Pulmonary artery endothelial cell (primary cell): ENCODE data around the gene BSND. TPM values are rescaled to one million over a fixed set of nuclear protein-coding genes. Genes with fewer than 3 reads are reported as not detected.
"Not testable (repeated sequence)": the region's sequence is repeated elsewhere in the genome, so short reads cannot be mapped to it uniquely, and the experiment has no call there.

Experiments used
- DNase-seq: peaks from one replicate; pipeline ENCODE4 v3.0.0-alpha.2; 2011; ENCODE audit warnings: low read depth, low spot score
- total RNA-seq: library from RNA; depleted of rRNA; stranded (reverse); fragments of >200 nt; gene quantifications from 2 replicates; pipeline ENCODE4 v1.2.3, GENCODE V29; 2014

BSND gene
- total RNA-seq, 1 donor from 2014 or later: not detected

DNA sequence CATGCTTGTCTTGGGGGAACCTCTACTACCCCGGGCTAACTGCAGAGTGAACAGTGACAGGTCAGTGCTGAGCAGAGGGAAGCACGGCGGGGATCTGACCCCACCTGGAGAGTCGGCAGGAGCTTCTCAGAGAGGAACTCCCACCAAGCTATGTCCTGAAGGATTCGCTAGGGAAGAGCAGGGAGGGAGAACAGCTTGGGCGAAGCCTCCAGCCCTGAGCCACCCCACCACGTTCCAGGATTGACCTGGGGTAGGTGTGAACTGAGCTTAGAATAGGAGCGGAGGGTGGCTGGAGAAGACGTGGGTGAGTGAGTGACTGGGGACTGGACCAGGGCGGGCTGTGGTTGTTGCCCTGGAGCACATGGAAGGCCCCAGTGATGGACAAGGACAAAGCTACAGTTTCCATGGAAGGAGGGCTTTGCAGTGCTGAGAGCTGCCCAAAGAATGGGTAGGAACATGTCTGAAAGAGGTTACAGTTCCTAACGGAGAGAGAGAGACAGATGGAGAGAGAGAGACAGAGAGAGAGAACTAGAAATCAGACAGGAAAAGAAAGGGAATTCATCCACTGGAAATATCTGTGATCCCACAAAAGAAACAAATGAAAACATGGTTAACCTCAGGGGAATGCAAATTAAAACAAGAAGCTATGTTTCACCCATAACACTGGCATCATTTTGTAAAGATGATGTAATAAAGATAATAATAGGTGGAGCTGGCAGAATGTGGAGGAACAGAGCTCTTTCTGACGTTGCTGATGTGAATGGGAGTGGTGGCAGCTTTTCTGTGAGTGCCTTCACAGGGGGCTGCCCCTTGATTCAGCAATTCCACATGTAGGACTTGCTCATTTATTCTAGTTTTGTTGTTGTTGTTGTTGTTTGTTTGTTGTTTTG lies 17.2 kb downstream of the BSND start:
- no peak for DNase-seq

DNA sequence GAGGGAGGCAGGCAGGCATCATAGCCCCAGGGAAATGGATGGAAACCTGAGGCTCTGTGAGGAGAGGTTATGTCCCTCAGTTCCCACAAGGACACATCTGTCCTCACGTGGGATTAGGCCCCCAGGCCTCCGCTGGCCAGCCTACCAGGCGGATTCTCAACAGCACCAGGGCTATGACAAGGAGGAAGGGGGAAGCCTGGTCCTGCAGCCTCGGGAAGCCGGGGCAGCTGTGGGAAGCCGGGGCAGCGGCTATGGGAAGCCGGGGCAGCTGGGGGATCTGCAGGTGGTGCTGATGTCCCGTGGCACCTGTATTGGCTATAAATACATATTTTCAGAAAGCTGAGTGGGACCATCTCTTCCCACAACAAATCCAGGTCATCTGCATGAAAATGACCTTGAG lies 19.7 kb downstream of the BSND start:
- DNase-seq: no peak

DNA sequence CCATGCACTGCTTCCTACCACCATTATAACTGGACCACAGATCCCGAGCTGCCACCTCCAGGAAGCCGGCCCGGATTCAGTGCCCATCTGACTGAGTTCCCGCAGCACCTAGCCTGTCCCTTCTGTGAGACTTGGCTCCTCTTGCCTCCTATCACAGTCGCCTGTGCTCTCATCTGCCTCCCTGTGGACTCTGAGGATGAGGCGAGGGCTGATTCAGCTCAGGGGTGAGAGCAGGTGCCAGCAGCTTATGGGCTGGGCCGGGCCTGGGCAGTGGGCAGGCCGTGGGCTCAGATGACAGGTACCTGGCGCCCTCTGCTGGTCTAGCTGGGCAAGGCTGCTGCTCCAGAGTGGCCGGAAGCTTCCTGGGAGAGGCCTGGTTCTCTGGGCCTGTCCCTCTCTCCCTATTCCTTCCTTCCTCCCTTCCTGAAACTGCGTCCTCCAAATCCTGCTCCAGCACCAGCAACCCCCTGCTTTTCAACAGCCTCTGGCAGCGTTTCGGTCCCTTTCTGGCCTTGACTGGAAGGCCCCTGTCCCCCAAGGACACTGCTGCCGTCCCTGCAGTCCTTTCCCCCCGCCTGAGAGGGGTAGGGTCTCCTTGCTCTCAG lies 23.3 kb downstream of the BSND start:
- peak; percentile 36 for DNase-seq

DNA sequence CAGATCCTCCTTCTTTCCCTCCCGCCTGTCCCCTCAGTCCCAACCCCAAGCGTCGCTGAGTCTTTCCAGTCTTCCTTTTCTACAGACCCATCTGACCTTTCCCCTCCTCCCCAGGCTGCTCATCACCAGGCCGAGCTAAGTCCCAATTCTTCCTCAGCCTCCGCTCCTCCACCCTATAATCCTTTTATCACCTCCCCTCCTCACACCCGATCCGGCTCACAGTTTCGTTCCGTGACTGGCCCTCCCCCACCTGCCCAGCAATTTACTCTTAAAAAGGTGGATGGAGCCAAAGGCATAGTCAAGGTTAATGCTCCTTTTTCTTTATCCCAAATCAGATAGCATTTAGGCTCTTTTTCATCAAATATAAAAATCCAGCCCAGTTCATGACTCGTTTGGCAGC lies 25.4 kb downstream of the BSND start:
- not testable (repeated sequence) for DNase-seq

DNA sequence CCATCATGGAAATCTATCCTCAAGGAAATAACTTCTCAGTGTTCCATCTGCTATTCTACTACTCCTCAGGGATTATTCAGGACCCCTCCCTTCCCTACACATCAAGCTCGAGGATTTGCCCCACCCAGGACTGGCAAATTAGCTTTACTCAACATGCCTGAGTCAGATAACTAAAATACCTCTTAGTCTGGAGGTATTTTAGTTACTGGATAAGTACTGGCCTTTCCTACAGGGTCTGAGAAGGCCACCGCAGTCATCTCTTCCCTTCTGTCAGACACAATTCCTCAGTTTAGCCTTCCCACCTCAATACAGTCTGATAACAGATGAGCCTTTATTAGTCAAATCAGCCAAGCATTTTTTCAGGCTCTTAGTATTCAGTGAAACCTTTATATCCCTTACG lies 27.9 kb downstream of the BSND start:
- not testable (repeated sequence) for DNase-seq

DNA sequence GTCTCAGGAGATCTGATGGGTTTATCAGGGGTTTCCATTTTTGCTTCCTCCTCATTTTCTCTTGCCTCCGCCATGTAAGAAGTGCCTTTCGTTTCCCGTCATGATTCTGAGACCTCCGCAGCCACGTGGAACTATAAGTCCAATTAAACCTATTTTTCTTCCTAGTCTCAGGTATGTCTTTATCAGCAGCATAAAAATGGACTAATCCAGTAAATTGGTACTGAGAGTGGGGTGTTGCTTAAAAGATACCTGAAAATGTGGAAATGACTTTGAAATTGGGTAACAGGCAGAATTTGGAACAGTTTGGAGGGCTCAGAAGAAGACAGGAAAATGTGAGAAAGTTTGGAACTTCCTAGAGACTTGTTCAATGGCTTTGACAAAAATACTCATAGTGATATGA lies 32.4 kb downstream of the BSND start:
- DNase-seq: not testable (repeated sequence)

DNA sequence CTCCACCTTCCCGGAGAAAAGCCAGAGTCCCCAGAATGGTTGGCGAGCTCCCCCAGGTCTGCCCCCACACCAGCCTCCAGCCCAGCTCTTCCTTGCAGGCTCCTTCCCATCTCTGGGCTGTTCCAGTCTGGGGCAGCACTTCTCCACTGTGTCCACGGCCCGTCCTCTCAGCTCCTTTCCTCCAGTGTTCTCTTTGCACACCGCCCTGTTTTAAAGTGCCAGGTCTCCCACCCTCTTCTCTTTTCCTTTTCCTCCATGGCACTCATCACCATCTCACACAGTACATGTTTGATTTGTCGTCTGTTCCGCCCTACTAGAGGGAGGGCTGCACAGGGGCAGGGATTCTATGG lies 34.5 kb downstream of the BSND start:
- no peak for DNase-seq

DNA sequence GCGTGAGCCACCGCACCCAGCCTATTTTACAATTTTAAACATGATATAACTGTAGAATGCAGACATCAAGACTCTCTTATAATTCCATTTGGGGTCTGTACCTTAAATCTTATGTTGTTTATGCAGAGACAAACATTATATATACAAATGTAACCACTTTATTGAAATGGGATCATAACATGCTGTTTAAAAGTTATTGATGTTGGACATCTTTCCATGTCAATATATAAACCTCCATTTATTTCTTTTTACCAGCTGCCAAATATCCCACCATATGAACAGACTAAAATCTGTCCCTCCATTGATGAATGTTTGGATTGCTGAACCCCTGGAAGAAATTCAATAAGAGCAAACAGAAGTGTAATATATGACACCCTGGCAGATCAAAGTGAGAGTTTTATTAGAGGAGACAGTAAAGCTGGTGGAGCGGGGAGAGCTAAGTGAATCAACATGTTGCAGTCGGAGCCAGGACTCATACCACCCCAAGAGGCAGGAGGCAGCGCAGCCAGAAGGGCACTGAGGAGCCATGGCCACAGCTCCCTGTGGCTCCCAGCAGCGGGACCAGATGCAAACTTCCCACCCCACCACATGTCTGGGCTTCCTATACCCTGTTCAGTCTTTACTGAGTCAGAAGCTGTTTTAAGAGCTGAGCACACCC lies 35.9 kb downstream of the BSND start:
- DNase-seq: no peak

DNA sequence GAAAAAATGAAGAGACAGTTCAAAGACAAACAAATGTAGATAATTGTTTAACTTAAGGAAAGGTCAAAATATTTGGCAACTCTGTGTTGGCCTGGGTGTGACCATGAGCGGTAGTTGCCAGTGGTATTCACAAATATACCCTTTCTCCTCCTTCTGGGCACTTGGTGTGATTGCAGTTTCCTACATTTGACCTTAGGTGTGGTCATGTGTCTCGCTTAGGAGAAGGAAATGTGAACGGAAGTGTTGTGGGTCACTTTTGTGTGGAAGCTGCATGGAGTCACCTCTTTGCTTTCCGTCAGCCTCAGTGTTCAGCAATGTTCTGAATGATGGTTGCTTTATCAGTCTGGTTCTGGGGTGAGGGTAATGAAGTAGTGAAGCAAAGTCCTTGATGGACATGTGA lies 37.2 kb downstream of the BSND start:
- DNase-seq: no peak

DNA sequence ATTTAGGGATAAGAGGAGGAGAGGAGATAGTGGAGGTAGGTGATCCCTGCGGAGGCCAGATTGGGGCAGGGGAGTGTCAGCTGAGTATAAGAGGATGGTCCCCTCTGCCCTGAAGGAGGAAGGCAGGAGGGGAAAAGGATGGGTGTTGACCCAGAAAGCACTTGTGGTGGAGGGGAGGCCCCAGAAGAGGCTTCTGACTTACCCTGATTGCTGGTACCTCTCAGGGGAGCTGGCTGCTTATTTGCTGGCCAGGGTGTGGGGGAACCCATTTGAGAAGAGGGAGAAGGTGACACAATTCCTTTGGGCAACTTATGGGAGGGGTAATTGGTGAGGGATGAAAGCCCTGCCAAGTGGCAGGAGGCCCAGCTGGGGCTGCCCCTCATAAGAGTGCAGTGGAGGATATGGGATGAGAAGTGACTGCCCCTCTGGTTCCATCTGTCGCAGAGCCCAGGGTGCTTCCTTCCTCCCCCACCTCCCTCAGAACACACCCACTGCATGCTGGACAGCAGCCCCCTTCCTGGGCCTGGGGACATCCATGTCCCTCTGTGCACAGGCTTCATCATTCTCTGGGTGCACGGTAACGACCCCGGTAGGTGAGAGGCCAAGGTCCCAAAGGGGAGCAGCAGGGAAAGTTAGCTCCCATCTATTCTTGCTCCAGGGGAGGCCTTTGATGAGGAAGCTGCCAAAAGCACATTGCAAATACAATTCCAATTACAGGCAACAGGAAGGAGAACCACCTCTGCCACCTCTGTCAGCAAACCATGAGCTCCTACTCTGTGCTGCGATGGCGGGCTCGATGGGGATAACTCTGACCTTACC lies 39.2 kb downstream of the BSND start:
- DNase-seq: no peak

DNA sequence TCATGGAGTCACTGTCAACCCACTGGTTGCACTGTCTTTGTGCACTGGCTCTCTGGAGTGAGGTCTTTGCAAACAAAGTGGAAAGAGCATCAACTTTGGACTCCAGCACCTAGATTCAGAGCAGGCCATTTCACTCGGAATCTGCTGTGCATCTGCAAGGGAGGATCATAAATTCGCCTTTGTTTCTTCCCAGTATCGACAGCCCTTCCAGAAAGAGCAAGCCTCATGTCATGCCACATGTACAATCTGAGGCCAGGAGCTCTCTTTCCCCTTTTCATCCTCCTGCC lies 39.8 kb downstream of the BSND start:
- no peak for DNase-seq

DNA sequence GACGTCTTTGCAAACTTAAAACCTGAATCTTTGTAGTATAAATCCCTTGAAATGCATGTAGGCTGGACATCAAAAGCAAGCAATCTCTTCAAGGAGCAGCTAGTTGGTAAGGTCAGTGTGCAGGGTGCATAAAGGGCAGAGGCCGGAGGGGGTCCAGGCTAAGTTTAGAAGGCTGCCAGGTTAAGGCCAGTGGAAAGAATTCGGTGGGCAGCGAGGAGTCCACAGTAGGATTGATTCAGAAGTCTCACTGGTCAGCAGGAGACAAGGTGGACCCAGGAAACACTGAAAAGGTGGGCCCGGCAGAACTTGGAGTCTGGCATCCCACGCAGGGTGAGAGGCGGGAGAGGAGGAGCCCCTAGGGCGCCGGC lies 40.2 kb downstream of the BSND start:
- no peak for DNase-seq

DNA sequence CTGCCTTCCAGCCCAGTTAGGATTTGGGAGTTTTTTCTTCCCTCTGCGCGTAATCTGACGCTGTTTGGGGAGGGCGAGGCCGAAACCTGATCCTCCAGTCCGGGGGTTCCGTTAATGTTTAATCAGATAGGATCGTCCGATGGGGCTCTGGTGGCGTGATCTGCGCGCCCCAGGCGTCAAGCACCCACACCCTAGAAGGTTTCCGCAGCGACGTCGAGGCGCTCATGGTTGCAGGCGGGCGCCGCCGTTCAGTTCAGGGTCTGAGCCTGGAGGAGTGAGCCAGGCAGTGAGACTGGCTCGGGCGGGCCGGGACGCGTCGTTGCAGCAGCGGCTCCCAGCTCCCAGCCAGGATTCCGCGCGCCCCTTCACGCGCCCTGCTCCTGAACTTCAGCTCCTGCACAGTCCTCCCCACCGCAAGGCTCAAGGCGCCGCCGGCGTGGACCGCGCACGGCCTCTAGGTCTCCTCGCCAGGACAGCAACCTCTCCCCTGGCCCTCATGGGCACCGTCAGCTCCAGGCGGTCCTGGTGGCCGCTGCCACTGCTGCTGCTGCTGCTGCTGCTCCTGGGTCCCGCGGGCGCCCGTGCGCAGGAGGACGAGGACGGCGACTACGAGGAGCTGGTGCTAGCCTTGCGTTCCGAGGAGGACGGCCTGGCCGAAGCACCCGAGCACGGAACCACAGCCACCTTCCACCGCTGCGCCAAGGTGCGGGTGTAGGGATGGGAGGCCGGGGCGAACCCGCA lies 40.8 kb downstream of the BSND start, which contains the start of gene PCSK9:
Gene PCSK9 (plus strand): TSS at position 207 of the 741 bp plus-strand sequence. CDS start 290 bp downstream, at position 497.
- no peak for DNase-seq

DNA sequence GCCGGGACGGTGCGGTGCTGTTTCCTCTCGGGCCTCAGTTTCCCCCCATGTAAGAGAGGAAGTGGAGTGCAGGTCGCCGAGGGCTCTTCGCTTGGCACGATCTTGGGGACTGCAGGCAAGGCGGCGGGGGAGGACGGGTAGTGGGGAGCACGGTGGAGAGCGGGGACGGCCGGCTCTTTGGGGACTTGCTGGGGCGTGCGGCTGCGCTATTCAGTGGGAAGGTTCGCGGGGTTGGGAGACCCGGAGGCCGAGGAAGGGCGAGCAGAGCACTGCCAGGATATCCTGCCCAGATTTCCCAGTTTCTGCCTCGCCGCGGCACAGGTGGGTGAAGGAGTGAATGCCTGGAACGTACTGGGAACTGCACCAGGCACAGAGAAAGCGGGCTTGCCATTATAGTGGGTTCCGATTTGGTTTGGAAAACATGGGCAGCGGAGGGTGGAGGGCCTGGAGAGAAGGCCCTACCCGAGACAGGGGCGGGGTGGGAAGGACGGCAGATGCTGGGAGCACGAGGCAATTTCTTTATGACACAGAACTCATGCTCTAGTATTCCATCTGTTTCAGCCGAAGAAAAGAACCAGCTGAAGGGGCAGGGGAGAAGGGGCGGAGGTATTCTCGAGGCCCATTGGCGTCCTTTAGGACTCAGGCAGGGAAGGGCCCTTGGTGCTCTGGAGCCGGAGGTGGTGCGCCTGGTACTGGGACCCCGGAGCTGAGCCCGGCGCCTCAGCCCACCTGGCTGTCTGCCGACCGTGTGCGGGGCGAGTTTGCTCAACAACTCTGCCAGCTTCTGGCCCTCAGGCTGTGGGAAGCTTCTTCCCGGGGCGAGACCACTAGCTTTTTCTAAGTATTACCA lies 41.6 kb downstream of the BSND start:
- DNase-seq: no peak

DNA sequence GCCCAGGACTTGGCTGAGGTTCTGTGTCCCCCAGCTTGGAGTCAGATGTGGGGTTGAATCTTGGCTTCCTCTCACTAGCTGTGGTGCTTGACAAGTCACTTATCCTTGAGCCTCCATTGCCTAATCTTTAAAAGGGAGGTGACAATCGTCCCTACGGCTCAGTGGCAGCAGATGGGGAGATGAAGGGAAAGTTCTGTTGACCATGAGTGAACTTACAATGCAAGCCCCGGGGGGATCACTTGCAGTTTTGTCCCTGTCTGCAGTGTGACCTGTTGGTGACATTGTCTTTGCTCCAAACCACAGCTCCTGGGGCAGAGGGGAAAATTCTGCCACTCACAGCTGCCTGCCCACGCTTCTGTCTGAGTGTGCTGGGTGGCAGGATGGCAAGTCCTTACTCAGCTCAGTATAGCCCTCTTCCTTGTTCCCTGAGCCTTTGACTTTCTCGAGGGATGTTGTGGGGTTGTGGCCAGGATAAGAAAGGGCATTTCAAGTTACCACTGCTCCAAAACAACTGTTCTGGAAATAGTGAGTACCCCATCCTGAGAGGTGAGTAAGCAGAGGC lies 42.3 kb downstream of the BSND start:
- DNase-seq: no peak

DNA sequence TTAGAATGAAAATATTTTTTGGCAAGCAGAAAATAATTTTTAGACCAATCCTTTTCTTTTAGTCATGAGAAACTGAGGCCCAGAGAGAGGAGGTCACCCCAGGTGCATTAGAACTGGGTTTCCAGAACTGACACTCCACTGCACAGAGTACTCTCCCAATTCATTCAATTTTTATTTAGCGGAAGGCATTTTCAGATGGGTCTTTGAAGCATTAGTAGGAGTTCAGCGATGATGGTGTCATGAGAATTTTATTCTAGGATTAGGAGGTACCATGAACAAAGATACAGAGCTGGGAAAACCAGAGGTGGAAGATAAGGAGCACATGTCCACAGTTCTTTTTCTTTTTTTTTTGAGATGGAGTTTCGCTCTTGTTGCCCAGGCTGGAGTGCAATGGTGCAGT lies 42.9 kb downstream of the BSND start:
- no peak for DNase-seq

DNA sequence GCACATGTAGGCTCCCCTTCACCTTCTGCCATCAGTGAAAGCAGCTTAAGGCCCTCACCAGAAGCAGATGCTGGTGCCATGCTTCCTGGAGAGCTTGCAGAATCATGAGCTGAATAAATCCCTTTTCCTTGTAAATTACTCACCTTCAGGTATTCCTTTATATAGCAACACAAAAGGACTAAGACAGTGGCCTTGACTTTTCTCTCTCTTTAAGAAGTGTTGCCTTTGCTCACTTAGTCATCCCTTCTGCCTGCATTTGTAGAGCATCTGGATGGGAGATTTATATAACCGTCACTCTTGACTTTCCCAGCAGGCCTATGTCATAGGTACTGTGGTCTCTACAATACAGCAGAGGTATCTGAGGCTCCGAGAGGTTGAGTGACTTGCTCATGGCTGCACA lies 44.3 kb downstream of the BSND start:
- DNase-seq: no peak

DNA sequence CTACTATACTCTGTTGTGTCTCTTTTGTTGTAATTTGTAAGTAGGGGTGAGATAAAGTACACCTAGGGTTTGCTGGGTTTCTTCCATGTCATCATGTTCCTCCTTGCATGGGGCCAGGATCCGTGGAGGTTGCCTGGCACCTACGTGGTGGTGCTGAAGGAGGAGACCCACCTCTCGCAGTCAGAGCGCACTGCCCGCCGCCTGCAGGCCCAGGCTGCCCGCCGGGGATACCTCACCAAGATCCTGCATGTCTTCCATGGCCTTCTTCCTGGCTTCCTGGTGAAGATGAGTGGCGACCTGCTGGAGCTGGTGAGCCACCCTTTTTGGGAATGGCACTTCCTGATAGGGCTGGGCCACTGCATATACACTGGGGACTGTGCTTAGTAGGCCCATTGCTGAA lies 45.0 kb downstream of the BSND start:
- no peak for DNase-seq

DNA sequence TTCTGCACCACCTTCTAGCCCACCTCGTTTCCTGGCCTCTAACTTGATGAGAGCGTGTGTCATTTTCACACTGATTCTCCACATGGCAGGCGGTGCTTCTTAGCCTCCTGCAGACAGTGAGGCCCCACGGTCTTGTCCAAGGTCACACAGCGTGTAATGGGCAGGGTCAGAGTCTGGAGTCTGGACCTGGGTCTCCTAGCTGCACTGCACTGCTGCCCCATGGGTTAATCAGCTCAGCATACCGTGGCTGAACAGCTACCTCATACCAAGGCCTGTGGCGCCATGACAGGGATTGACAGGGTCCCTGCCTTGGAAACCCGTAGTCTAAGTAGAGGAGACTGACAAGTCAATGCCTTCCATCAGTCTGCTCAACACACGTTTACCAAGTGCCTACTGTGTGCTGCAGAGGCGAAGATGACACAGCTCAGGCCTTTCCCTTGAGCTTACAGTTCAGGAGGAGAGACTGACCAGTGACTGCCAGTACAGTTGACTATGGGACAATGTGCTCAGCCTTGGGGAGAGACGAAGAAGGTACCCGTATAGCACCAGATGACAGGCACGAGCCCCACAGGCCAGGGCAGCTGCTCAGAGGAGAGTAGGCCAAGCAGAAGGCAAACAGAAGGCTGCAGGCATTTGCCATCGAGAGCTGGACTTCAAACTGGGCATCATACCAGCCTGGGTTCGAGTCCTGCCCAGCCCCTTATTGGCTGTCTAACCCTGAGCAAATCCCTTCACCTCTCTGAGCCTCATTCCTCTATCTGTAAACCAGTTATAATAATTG lies 46.1 kb downstream of the BSND start:
- no peak for DNase-seq
